ENCODE data around the gene HOTAIR. TPM values are rescaled to one million over a fixed set of nuclear protein-coding genes. Genes with fewer than 3 reads are reported as not detected.

HOTAIR gene
- total RNA-seq, 1 donor from 2014 or later: not detected

GRCh38 chr12:53951577-53952334 lies 23.0 kb downstream of the HOTAIR start:
- FAIRE-seq (no peak), DNase-seq (ENCODE audit: low spot score in 2 of 2) (no peak)

- DNase-seq (ENCODE audit: low spot score in 2 of 2): no peak
- FAIRE-seq: no peak
Measured at GRCh38 chr12:53950789-53951576, 23.8 kb downstream of the HOTAIR start.

GRCh38 chr12:53950437-53950773 lies 24.3 kb downstream of the HOTAIR start:
- no peak for DNase-seq (ENCODE audit: low spot score in 2 of 2)
- no peak for FAIRE-seq

GRCh38 chr12:53949631-53950436 lies 24.9 kb downstream of the HOTAIR start:
- DNase-seq (ENCODE audit: low spot score in 2 of 2): no peak
- FAIRE-seq: no peak

- FAIRE-seq (no peak), DNase-seq (ENCODE audit: low spot score in 2 of 2) (no peak)
Measured at GRCh38 chr12:53948650-53949593, 25.8 kb downstream of the HOTAIR start.

- DNase-seq (ENCODE audit: low spot score in 2 of 2) (no peak), FAIRE-seq (no peak)
Measured at GRCh38 chr12:53947743-53948142, 27.0 kb downstream of the HOTAIR start.

GRCh38 chr12:53944907-53945847 lies 29.6 kb downstream of the HOTAIR start:
- no peak for DNase-seq (ENCODE audit: low spot score in 2 of 2)
- no peak for FAIRE-seq

GRCh38 chr12:53944209-53944608 lies 30.5 kb downstream of the HOTAIR start:
- FAIRE-seq (no peak), DNase-seq (ENCODE audit: low spot score in 2 of 2) (no peak)

- FAIRE-seq: no peak
- DNase-seq (ENCODE audit: low spot score in 2 of 2): no peak
Measured at GRCh38 chr12:53942467-53942997, 32.2 kb downstream of the HOTAIR start.

GRCh38 chr12:53941750-53942149 lies 33.0 kb downstream of the HOTAIR start:
- FAIRE-seq (no peak), DNase-seq (ENCODE audit: low spot score in 2 of 2) (no peak)

GRCh38 chr12:53941187-53941586 lies 33.6 kb downstream of the HOTAIR start:
- no peak for FAIRE-seq
- DNase-seq (ENCODE audit: low spot score in 2 of 2): no peak

- no peak for DNase-seq (ENCODE audit: low spot score in 2 of 2)
- no peak for FAIRE-seq
Measured at GRCh38 chr12:53940443-53941014, 34.2 kb downstream of the HOTAIR start.

- FAIRE-seq (no peak), DNase-seq (ENCODE audit: low spot score in 2 of 2) (no peak)
Measured at GRCh38 chr12:53939141-53940108, 35.3 kb downstream of the HOTAIR start.

- FAIRE-seq: no peak
- DNase-seq (ENCODE audit: low spot score in 2 of 2): no peak
Measured at GRCh38 chr12:53938326-53939140, 36.2 kb downstream of the HOTAIR start, which contains the start of gene HOXC13. Gene HOXC13 (plus strand): TSS chr12:53938831. CDS start chr12:53938907, 76 bp downstream.

- FAIRE-seq: no peak
- DNase-seq (ENCODE audit: low spot score in 2 of 2): no peak
Measured at GRCh38 chr12:53937596-53938325, 37.0 kb downstream of the HOTAIR start.

Data from frontal cortex (tissue), 4 donors.